HepG2 (cell line): Measurements from ENCODE around the gene RAB29. TPM values are rescaled to one million over a fixed set of nuclear protein-coding genes. Genes with fewer than 3 reads are reported as not detected.
A peak's percentile ranks its signal among the peaks of the same experiment; 100 is the strongest.

Experiments used
- AGO1 ChIP-seq: fragments of 200-400 bp; formaldehyde crosslinking; IDR thresholded peaks from 2 replicates; pipeline ENCODE4 v1.6.1; 2017; ENCODE audit warnings: mild to moderate bottlenecking, low read depth, low read length, moderate library complexity; ENCODE audit not compliant: poor library complexity, severe bottlenecking
- BHLHE40 ChIP-seq: IDR thresholded peaks from 2 replicates; pipeline ENCODE4 v1.6.1; 2011; ENCODE audit warnings: low read length, improper control_type of control experiment
- CBX2 ChIP-seq, 2 experiments: fragments of 200-600 bp in 1 of 2; sonication (generic); formaldehyde crosslinking in 1 of 2; IDR thresholded peaks; 2 replicates each; pipeline versions ENCODE4 v1.7.0 to v1.8.1; 2018 to 2022; ENCODE audit warnings: low read depth in 2 of 2, low read length in 1 of 2, mild to moderate bottlenecking in 1 of 2, missing genetic modification reagents in 1 of 2
- CREBL2 ChIP-seq: sonication (generic); formaldehyde crosslinking; IDR thresholded peaks from 2 replicates; pipeline ENCODE4 v1.8.1; 2023; ENCODE audit warnings: missing genetic modification reagents, mild to moderate bottlenecking, borderline replicate concordance
- ETV6 ChIP-seq: sonication (generic); formaldehyde crosslinking; conservative IDR thresholded peaks from 2 replicates; pipeline ENCODE4 v1.4.0; 2020; ENCODE audit warnings: missing genetic modification reagents
- FOSL1 ChIP-seq: sonication (generic); formaldehyde crosslinking; IDR thresholded peaks from 2 replicates; pipeline ENCODE4 v1.9.0; 2021; ENCODE audit warnings: missing genetic modification reagents, borderline replicate concordance
- FOXM1 ChIP-seq: sonication (generic); formaldehyde crosslinking; IDR thresholded peaks from 2 replicates; pipeline ENCODE4 v1.5.0; 2020; ENCODE audit warnings: missing genetic modification reagents
- HDAC1 ChIP-seq: sonication (generic); formaldehyde crosslinking; IDR thresholded peaks from 2 replicates; pipeline ENCODE4 v1.5.1; 2020; ENCODE audit warnings: mild to moderate bottlenecking, missing genetic modification reagents
- HMG20A ChIP-seq: IDR thresholded peaks from 2 replicates; pipeline ENCODE4 v1.6.1; 2016; ENCODE audit warnings: borderline replicate concordance
- IKZF1 ChIP-seq: fragments of 450-650 bp; IDR thresholded peaks from 2 replicates; pipeline ENCODE4 v1.7.1; 2016
- JDP2 ChIP-seq: sonication (generic); formaldehyde crosslinking; IDR thresholded peaks from 2 replicates; pipeline ENCODE4 v1.8.1; 2022; ENCODE audit warnings: missing genetic modification reagents, borderline replicate concordance
- MBD4 ChIP-seq: IDR thresholded peaks from 2 replicates; pipeline ENCODE4 v1.6.1; 2012; ENCODE audit warnings: low read length, inconsistent platforms, borderline replicate concordance
- MZF1 ChIP-seq: sonication (generic); formaldehyde crosslinking; IDR thresholded peaks from 2 replicates; pipeline ENCODE4 v1.8.1; 2023; ENCODE audit warnings: mild to moderate bottlenecking, missing genetic modification reagents, borderline replicate concordance
- NFIB ChIP-seq: sonication (generic); formaldehyde crosslinking; IDR thresholded peaks from 2 replicates; pipeline ENCODE4 v1.9.0; 2021; ENCODE audit warnings: missing genetic modification reagents, mild to moderate bottlenecking, borderline replicate concordance
- RXRB ChIP-seq: IDR thresholded peaks from 2 replicates; pipeline ENCODE4 v1.6.1; 2016; ENCODE audit warnings: borderline replicate concordance, missing genetic modification reagents, missing compliant biosample characterization
- SMAD1 ChIP-seq: sonication (generic); formaldehyde crosslinking; IDR thresholded peaks from 2 replicates; pipeline ENCODE4 v1.4.0; 2020; ENCODE audit warnings: missing genetic modification reagents, low read depth, mild to moderate bottlenecking, borderline replicate concordance
- SNRNP70 ChIP-seq: fragments of 200-400 bp; formaldehyde crosslinking; IDR thresholded peaks from 2 replicates; pipeline ENCODE4 v1.6.1; 2017; ENCODE audit warnings: mild to moderate bottlenecking, low read depth, low read length, moderate library complexity
- SP5 ChIP-seq: IDR thresholded peaks from 2 replicates; pipeline ENCODE4 v1.6.1; 2016; ENCODE audit warnings: low read depth, borderline replicate concordance
- SRY ChIP-seq: sonication (generic); formaldehyde crosslinking; IDR thresholded peaks from 2 replicates; pipeline ENCODE4 v1.8.0; 2022; ENCODE audit warnings: mild to moderate bottlenecking, missing genetic modification reagents
- TEAD2 ChIP-seq: sonication (generic); formaldehyde crosslinking; IDR thresholded peaks from 2 replicates; pipeline ENCODE4 v1.9.0; 2021; ENCODE audit warnings: missing genetic modification reagents
- ZKSCAN8 ChIP-seq: IDR thresholded peaks from 2 replicates; pipeline ENCODE4 v1.6.1; 2016; ENCODE audit warnings: borderline replicate concordance, missing genetic modification reagents, missing compliant biosample characterization
- ZMAT5 ChIP-seq: sonication (generic); formaldehyde crosslinking; IDR thresholded peaks from 2 replicates; pipeline ENCODE4 v1.5.0; 2020; ENCODE audit warnings: mild to moderate bottlenecking, low read depth, missing genetic modification reagents, borderline replicate concordance
- ZMYM2 ChIP-seq: sonication (generic); formaldehyde crosslinking; IDR thresholded peaks from 2 replicates; pipeline ENCODE4 v1.8.0; 2022; ENCODE audit warnings: mild to moderate bottlenecking, missing genetic modification reagents
- ZNF451 ChIP-seq: sonication (generic); formaldehyde crosslinking; IDR thresholded peaks from 2 replicates; pipeline ENCODE4 v1.5.0; 2020; ENCODE audit warnings: mild to moderate bottlenecking, missing genetic modification reagents
- ZNF547 ChIP-seq: sonication (generic); formaldehyde crosslinking; IDR thresholded peaks from 2 replicates; pipeline ENCODE4 v1.5.1; 2020; ENCODE audit warnings: mild to moderate bottlenecking, missing genetic modification reagents
- ZNF772 ChIP-seq: sonication (generic); formaldehyde crosslinking; IDR thresholded peaks from 2 replicates; pipeline ENCODE4 v1.5.0; 2020; ENCODE audit warnings: mild to moderate bottlenecking, missing genetic modification reagents
- ZXDC ChIP-seq: sonication (generic); formaldehyde crosslinking; IDR thresholded peaks from 2 replicates; pipeline ENCODE4 v1.5.0; 2020; ENCODE audit warnings: mild to moderate bottlenecking, missing genetic modification reagents
- polyA plus RNA-seq, 8 experiments: library from polyadenylated mRNA; depleted of rRNA in 3 of 8; stranded (reverse) in 7 of 8; unstranded in 1 of 8; fragments of >200 nt; fragmentation: Illumina TruSeq in 4 of 8; extraction: Trizol in 4 of 8; gene quantifications; 2 replicates each; pipeline versions ENCODE4 v1.2.1 to v1.2.3, GENCODE V29; 2011 to 2016; ENCODE audit warnings: low read depth in 4 of 8, missing spikeins in 1 of 8, mixed read lengths in 1 of 8; ENCODE audit not compliant: insufficient read depth in 1 of 8
- total RNA-seq, 5 experiments: library from RNA; depleted of rRNA; stranded (reverse); fragments of >200 nt; fragmentation: Illumina TruSeq; extraction: Trizol; gene quantifications; 2 replicates each; pipeline ENCODE4 v1.2.3, GENCODE V29; 2016; ENCODE audit warnings: low read depth in 1 of 5

Gene RAB29
- total and polyA plus RNA-seq, 2 of the 13 experiments (the other 11 are each of a cell fraction or from before 2014, with no cell fraction given) = 8.7 to 10.1 TPM

GRCh38 chr1:205750138-205751035 is 24.9 kb downstream of the RAB29 start, which contains the start of gene NUCKS1 (continued):
- peak; percentile 58; the same call in 1 of the 2 replicates for TF ChIP-seq MBD4
- no peak for TF ChIP-seq HMG20A (CRISPR knock-in tag)
- no peak; the same call in 1 of the 2 replicates for TF ChIP-seq ZMYM2 (CRISPR knock-in tag)
- TF ChIP-seq IKZF1 = no peak
- TF ChIP-seq MZF1 (CRISPR knock-in tag) = no peak
- TF ChIP-seq ZNF547 (CRISPR knock-in tag) = no peak
- no peak; the same call in 1 of the 2 replicates for TF ChIP-seq JDP2
- TF ChIP-seq BHLHE40 = no peak
- TF ChIP-seq ZKSCAN8 (CRISPR knock-in tag) = no peak
- peak; percentile 52 for TF ChIP-seq HDAC1
- TF ChIP-seq AGO1 = no peak
- no peak for TF ChIP-seq ZXDC (CRISPR knock-in tag)
- peak; percentile 44; the same call in 1 of the 2 replicates for TF ChIP-seq SP5 (CRISPR knock-in tag)
- TF ChIP-seq CREBL2 (CRISPR knock-in tag) = no peak
- no peak for TF ChIP-seq CBX2 (IDR thresholded peaks at IDR 0.05; ENCODE audit: low read depth, low read length)
- no peak for TF ChIP-seq CBX2 (CRISPR knock-in tag; IDR thresholded peaks at IDR 0.05; ENCODE audit: low read depth)
- no peak for TF ChIP-seq SRY (CRISPR knock-in tag)
- TF ChIP-seq NFIB (CRISPR knock-in tag) = no peak
- TF ChIP-seq ZMAT5 = no peak
- peak; percentile 53; the same call in 1 of the 2 replicates for TF ChIP-seq ETV6
- no peak for TF ChIP-seq TEAD2 (CRISPR knock-in tag)
- peak; percentile 99 for TF ChIP-seq FOXM1 (CRISPR knock-in tag)
- TF ChIP-seq FOSL1 (CRISPR knock-in tag) = no peak
- TF ChIP-seq ZNF451 = no peak
- TF ChIP-seq RXRB (CRISPR knock-in tag) = peak; percentile 43; the same call in 1 of the 2 replicates
- TF ChIP-seq ZNF772 = no peak
- no peak for TF ChIP-seq SMAD1 (CRISPR knock-in tag)
- no peak for TF ChIP-seq SNRNP70
